ENCODE data around the gene FOXI1.

Gene FOXI1

GRCh38 chr5:170126626-170127025 lies 20.9 kb downstream of the FOXI1 start:
- DNase-seq (ENCODE audit: low spot score) = no peak

GRCh38 chr5:170131235-170131634 lies 25.5 kb downstream of the FOXI1 start:
- no peak for DNase-seq (ENCODE audit: low spot score)

DNA sequence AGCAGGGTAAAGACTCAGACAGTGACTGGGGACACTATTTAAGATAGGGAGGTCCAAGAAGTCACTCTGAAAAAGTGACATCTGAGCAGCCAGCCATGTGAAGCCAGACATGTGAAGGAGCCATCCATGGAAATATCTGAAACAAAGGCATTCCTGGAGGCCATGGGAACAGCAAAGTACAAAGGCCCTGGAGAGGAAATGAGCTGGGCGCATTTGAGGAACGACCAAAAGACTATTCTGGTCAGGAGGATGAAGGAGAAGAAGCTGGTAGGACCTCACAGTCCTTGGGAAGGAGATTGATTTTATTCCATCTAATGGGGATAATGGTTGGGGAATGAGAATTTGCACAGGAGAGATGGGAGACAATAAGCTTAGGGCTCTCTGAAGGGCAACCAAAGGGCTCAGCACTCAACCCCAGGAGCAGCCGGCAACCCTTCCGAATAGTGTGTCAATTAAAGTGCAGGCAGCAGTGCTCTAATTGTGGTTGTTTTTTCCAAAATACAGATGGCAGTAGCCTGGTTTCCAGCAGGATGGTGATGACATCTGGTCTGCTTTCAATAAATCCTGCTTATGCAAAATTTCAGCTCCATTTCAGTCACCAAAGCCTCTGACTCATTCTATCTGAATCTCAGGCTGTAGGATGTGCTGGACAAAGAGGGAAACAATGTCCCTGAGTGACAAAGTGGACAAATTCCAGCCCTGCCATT lies 26.7 kb downstream of the FOXI1 start:
- no peak for DNase-seq (ENCODE audit: low spot score)

GRCh38 chr5:170132976-170133448 lies 27.3 kb downstream of the FOXI1 start:
- DNase-seq (ENCODE audit: low spot score) = no peak

- DNase-seq (ENCODE audit: low spot score) = no peak
These were observed 30.2 kb downstream of the FOXI1 start for GRCh38 chr5:170135796-170136490.

GRCh38 chr5:170136506-170136905 lies 30.8 kb downstream of the FOXI1 start:
- no peak for DNase-seq (ENCODE audit: low spot score)

DNA sequence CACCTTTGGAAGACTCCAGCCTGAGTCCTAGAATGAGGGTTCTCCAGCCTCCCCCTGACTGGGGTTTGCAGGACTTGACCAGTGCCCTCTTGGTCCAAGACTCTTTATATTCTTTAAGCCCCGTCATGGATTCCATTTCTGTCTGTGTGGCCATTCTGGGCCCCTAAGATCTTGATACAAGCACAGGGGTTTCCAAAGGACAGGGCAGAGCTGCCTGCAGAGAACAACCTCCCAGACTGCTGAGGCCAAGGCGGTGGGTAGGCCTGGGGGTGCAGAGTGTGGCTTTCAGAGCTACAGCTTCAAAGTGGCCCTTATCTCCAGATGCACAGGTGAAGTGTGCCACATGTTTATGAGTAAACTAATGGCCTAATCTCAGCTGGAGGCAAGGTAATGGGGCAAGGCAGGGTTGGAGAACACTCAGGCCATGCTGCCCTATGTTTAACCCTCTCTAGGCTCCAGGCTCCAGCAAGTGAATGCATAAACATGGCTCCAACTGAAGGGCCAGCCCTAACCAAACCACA lies 32.1 kb downstream of the FOXI1 start:
- DNase-seq (ENCODE audit: low spot score) = no peak

DNA sequence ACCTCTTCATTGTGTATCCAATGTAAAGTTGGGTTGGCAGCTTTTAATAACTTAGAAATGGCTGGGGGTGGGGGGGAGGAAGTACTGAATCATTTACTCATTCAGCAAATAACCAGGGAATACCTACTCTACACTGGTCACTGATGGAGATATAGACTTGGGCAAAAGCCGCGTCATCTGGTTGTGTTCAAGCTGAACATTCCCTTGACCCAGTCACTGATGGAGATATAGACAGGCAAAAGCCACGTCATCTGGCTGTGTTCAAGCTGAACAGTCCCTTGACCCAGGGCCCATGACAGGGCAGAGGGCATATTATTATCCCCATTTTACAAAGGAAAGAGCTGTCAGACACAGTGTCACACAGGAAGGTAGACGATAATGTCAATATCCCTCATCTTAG lies 32.6 kb downstream of the FOXI1 start:
- DNase-seq (ENCODE audit: low spot score) = no peak

GRCh38 chr5:170139786-170140335 lies 34.2 kb downstream of the FOXI1 start:
- DNase-seq (ENCODE audit: low spot score) = peak; percentile 23

DNA sequence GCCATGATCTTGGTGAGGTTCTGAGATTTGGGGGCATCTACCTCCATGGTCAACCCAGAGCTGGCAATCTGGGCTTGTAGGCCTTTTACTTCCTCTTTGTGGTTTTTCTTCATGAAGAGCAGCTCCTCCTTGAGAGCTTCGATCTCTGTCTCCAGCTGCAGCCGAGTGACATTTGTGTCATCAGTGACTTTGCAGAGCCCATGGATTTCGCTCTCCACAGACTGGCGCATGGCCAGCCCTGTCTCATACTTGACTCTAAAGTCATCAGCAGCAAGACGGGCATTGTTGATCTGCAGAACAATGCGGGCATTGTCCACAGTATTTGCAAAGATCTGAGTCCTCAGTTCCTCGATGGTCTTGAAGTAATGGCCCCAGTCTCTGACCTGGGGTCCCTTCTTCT lies 35.5 kb downstream of the FOXI1 start:
- peak; percentile 14 for DNase-seq (ENCODE audit: low spot score)

GRCh38 chr5:170141636-170142035 lies 35.9 kb downstream of the FOXI1 start:
- DNase-seq (ENCODE audit: low spot score) = peak; percentile 14

- no peak for DNase-seq (ENCODE audit: low spot score)
These were observed 36.5 kb downstream of the FOXI1 start for GRCh38 chr5:170142196-170142595.

DNA sequence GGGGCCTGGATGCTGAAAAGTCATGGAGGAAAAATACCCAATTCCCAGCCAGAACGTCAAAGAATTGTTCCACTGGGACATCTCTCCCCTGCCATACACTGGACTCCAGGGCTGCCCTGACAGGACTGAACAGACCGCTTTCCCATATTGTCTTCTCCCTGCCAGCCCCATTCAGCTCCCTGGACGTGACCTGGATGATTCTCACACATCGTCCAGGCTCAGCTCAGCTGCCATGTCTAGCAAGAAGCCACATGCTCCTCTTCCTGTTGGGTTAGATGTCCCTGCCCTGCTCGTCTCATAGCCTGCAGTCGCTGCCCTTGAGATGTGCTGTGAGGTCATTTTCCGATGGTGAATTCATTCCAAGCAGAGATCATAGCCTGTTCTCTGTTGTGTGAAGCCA lies 37.4 kb downstream of the FOXI1 start:
- DNase-seq (ENCODE audit: low spot score) = peak; percentile 20

DNA sequence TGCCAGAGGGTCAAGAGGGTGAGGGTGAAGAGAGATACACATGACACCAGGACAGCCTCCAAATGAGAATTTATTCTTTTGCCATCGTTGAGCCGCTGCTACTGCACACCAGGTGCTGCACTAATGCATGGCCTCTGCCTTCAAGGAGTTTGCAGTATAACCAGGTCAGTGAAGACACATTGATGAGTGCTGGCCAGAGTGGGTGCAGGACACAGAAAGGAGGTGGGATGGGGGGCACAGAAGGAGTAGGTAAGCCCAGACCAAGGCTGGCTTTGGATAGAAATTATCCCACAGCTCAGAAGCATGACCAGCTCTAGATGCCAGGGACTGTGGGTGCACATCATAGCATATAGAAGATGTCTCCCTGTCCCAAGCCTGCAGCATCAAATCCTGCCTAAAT lies 38.0 kb downstream of the FOXI1 start:
- DNase-seq (ENCODE audit: low spot score) = peak; percentile 18

GRCh38 chr5:170144286-170145023 lies 38.8 kb downstream of the FOXI1 start:
- peak; percentile 20 for DNase-seq (ENCODE audit: low spot score)

GRCh38 chr5:170145462-170145861 lies 39.8 kb downstream of the FOXI1 start:
- DNase-seq (ENCODE audit: low spot score) = peak; percentile 4

- DNase-seq (ENCODE audit: low spot score) = peak; percentile 28
These were observed 41.5 kb downstream of the FOXI1 start for GRCh38 chr5:170147051-170147752.

DNA sequence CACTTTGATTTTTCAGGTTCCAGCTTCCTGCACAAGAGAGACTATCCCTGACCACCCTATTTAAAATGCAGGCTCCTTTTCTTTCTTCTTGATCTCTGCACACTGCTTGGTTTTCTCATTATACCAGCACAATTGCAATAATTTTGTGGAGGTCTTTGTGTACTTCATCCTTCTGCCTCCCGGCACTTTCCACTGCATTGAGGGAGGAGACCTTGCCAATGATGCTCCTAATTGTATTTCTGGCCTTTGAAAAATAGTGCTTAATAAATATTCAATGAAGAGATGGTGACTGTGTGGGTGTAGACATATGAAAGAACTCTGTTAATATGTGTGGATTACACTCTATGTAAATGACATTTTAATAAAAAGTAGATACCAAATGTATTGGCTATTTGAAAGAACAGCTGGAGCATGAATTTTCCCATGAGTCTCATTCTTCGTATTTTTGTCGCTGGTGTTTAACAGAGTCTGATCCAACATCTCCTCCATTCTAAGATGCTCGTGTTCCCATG lies 42.1 kb downstream of the FOXI1 start:
- no peak for DNase-seq (ENCODE audit: low spot score)

- peak; percentile 46 for DNase-seq (ENCODE audit: low spot score)
These were observed 42.9 kb downstream of the FOXI1 start for GRCh38 chr5:170148430-170149205.

- DNase-seq (ENCODE audit: low spot score) = peak; percentile 29
These were observed 43.5 kb downstream of the FOXI1 start for GRCh38 chr5:170149206-170149515.

- peak; percentile 7 for DNase-seq (ENCODE audit: low spot score)
These were observed 45.0 kb downstream of the FOXI1 start for GRCh38 chr5:170150713-170151096.

Measured in ecto neural progenitor cell (in vitro differentiated cells).